ENCODE data around the gene M6PR.

M6PR gene

DNA sequence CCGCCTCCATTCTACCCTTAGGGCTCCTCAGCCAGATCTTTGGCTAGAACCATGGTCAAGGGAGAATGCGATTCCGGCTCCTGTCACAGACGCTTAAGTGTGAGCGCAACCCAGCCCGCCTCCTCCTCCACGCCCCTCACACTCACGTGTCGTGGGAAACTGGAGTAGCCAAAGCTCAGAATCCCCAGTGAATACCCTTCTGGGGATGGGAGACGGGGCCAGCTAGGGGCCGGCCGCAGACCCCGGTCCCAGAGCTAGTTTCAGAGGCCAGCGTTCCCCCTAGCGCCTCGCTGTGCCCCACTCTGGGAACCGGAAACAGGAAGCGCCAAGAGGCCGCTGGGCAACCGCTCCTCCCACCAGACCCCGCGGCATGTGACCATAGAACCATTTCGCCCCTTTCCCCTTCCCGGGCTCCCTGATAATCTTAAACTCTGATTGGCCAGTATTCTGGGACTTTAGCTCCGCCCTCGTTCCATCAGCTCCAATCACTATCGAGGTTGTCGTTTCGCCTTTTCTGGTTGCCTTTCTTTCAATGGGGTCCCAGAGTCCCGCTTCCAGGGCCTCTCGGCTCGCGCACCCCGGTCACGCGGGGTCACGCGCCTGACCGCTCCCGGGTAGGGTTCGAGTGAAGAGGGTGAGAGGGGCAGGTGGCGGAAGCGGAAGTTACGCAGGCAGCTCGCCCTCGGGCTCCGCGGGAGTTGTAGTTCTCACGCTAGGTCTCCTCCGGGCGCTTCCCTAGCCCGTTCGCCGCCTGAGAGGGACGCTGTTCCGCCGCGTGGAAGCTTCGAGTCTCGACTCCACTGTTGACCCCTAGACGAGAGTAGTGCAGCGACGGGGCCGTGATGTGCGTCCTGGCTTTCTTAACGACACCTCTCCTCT is at the start of gene M6PR:
TSS of gene M6PR (minus strand) at position 304 of the 879 bp plus-strand sequence. CDS start 3,241 bp downstream, outside the sequence.
- peak; percentile 93 for DNase-seq (ENCODE audit: low read depth)
- peak within 1 kb of the TSS; percentile 99 for H3K4me3 ChIP-seq (ENCODE audit: control insufficient read depth, low read depth, low read length)
- TF ChIP-seq, protein P1, sequence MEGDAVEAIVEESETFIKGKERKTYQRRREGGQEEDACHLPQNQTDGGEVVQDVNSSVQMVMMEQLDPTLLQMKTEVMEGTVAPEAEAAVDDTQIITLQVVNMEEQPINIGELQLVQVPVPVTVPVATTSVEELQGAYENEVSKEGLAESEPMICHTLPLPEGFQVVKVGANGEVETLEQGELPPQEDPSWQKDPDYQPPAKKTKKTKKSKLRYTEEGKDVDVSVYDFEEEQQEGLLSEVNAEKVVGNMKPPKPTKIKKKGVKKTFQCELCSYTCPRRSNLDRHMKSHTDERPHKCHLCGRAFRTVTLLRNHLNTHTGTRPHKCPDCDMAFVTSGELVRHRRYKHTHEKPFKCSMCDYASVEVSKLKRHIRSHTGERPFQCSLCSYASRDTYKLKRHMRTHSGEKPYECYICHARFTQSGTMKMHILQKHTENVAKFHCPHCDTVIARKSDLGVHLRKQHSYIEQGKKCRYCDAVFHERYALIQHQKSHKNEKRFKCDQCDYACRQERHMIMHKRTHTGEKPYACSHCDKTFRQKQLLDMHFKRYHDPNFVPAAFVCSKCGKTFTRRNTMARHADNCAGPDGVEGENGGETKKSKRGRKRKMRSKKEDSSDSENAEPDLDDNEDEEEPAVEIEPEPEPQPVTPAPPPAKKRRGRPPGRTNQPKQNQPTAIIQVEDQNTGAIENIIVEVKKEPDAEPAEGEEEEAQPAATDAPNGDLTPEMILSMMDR (conservative IDR thresholded peaks at IDR 0.05; ENCODE audit: control insufficient read depth, insufficient read depth, low read depth, low read length) = peak; percentile 44

DNA sequence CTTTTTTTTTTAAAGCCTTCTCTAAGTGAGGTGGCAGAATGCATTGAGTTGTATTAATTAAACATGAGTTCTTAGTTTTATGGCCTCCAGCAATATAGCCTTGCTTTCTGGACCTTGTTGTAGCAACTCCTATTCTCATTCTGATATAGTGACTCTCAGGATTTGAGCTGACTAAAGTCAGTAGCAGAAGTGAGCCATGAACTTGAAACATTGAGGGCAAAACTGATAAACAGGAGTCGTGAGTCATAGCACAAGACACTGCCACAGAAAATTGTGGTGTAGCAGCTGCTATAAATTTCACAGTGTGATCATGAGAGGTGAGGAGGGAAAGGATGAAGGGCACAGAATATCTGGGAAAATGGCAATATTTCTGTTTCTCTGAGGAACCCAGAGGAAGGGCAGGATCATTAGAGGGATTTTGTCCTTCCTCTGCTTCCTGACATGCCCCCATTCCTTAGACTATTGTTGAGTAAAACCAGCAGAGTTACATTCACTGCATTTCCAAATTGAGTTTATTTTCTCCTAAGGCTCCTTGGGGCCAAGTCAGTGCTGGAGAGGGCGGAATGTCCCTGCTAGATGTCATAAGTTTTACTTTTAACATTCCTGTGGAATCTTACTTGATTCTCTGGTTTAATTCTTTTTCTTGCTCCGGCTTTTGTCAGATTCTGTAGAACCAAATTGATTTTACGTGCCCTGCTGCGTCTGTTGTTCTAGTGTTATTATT is 47.4 kb upstream of the M6PR start:
- TF ChIP-seq, protein P1 (conservative IDR thresholded peaks at IDR 0.05; ENCODE audit: control insufficient read depth, insufficient read depth, low read depth, low read length) = no peak
- no peak overlapping the region for H3K4me3 ChIP-seq (ENCODE audit: control insufficient read depth, low read depth, low read length)
- DNase-seq (ENCODE audit: low read depth) = peak; percentile 41

DNA sequence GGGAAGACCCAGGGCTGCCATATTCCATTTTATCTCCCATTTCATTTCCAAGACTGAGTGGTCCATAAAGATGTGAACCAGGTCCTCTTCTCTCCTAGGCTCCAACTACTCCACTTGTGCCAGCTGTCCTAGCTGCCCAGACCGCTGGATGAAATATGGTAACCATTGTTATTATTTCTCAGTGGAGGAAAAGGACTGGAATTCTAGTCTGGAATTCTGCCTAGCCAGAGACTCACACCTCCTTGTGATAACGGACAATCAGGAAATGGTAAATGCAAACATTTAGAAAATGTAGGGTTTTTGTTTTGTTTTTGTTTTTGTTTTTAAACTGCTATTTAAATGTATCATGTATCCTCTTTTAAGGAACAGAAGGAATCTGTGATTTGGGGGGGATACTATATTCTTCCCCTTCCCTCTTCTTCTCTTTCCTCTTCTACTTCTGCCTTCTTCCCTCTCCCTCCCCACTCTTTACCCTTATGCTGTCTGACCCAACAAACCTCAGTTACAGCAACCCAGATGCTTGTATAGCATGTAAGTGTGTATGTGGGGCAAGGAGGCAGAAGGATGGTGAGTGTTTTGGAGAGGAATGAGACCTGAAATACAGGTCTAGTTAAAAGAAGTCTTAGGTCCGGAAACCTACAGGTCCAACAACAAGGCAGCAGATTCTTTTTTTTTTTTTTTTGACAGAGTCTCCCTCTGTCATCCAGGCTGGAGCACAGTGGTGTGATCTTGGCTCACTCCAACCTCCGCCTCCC is 45.8 kb upstream of the M6PR start:
- TF ChIP-seq, protein P1 (conservative IDR thresholded peaks at IDR 0.05; ENCODE audit: control insufficient read depth, insufficient read depth, low read depth, low read length) = no peak
- H3K4me3 ChIP-seq (ENCODE audit: control insufficient read depth, low read depth, low read length) = no peak overlapping the region
- DNase-seq (ENCODE audit: low read depth) = no peak

DNA sequence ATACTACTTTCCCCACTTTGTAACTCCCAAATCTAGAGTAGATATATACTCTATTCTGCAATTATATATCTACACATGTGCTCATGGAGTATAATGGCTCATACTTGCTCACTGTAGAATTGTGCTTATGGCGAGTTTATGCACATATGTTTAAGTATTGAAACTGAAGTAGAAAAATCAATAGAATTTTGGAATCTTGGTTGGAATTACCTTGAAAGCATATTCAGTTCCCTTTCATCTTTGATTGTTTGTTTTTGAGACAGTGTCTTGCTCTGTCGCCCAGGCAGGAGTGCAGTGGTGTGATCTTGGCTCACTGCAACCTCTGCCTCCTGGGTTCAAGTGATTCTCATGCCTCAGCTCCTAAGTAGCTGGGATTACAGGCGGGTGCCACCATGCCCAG is 44.4 kb upstream of the M6PR start:
- TF ChIP-seq, protein P1 (conservative IDR thresholded peaks at IDR 0.05; ENCODE audit: control insufficient read depth, insufficient read depth, low read depth, low read length) = no peak
- DNase-seq (ENCODE audit: low read depth) = no peak
- no peak overlapping the region for H3K4me3 ChIP-seq (ENCODE audit: control insufficient read depth, low read depth, low read length)

DNA sequence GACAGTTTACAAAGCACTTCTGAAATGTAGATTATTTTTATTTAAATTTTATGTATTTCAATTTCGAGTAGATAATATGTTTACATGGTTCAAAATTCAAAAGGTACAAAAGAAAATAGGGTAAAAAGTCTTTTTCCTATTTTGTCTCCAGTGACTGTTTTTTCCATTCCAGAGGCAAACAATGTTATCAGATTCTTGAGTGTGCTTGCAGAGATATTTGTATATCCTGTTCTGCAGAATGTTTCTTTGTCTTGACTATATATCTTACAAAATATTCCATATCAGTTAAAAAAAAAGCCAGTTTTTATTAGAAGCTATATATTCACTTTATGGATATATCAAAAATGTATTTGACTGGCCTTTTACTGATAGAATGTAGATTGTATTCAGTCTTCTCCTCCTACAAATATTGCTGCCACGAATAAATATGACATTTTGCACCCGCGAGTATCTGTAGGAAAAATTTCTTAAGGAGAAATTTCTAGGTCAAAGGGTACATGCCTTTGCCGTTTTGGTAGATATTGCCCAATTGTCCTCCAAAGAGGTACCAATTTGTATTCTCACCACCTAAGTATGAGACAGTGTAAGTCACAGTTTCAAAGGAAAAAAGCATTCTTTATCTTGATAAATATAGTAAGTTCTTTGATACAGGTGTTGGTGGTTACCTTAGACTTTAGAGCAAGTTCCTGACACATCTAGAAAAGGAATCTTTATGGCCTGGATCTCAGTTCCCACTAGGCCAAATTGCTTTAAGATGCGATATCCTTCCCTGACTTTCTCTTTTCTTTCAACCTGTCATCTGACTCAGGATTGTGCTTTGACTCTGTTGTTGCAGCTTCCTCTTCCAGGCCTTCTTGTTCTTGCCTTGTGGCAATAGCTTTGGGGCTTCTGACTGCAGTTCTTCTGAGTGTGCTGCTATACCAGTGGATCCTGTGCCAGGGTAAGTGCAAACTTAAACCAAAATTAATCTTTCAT is 42.2 kb upstream of the M6PR start:
- TF ChIP-seq, protein P1 (conservative IDR thresholded peaks at IDR 0.05; ENCODE audit: control insufficient read depth, insufficient read depth, low read depth, low read length) = no peak
- H3K4me3 ChIP-seq (ENCODE audit: control insufficient read depth, low read depth, low read length) = no peak overlapping the region
- DNase-seq (ENCODE audit: low read depth) = no peak
